Karpas-422 (cell line): ENCODE measurements around the gene DEPDC1B. TPM values are rescaled to one million over a fixed set of nuclear protein-coding genes. Genes with fewer than 3 reads are reported as not detected.
A peak's percentile ranks its signal among the peaks of the same experiment; 100 is the strongest.

Source experiments
- DNase-seq: peaks from one replicate; pipeline ENCODE4 v3.0.0-alpha.2; 2015
- H2AFZ ChIP-seq: fragments of 200-600 bp; sonication (generic); 2 replicates; pipeline ENCODE4 v1.6.1; 2014; ENCODE audit warnings: antibody characterized with exemption, low read length, mixed read lengths
- H3K27ac ChIP-seq: fragments of 200-600 bp; sonication (generic); 2 replicates; pipeline ENCODE4 v1.5.1; 2014; ENCODE audit warnings: mild to moderate bottlenecking, low read length, moderate library complexity
- H3K27me3 ChIP-seq: fragments of 200-600 bp; sonication (generic); 2 replicates; pipeline ENCODE4 v1.6.1; 2014; ENCODE audit warnings: low read length, mixed read lengths
- H3K36me3 ChIP-seq: fragments of 200-600 bp; sonication (generic); 2 replicates; pipeline ENCODE4 v1.6.1; 2014; ENCODE audit warnings: low read length, mixed read lengths; ENCODE audit not compliant: insufficient read depth
- H3K4me1 ChIP-seq: fragments of 200-600 bp; sonication (generic); 2 replicates; pipeline ENCODE4 v1.6.1; 2014; ENCODE audit warnings: mild to moderate bottlenecking, low read length, mixed read lengths
- H3K4me2 ChIP-seq: fragments of 200-600 bp; sonication (generic); 2 replicates; pipeline ENCODE4 v1.6.1; 2014; ENCODE audit warnings: low read length, low read depth, mild to moderate bottlenecking; ENCODE audit not compliant: poor library complexity, severe bottlenecking
- H3K4me3 ChIP-seq: fragments of 200-600 bp; sonication (generic); 2 replicates; pipeline ENCODE4 v1.5.1; 2014; ENCODE audit warnings: mild to moderate bottlenecking, antibody characterized with exemption, low read length, mixed read lengths
- H3K79me2 ChIP-seq: fragments of 200-600 bp; sonication (generic); 2 replicates; pipeline ENCODE4 v1.6.1; 2014; ENCODE audit warnings: mild to moderate bottlenecking, low read length, mixed read lengths
- H3K9ac ChIP-seq: fragments of 200-600 bp; sonication (generic); 2 replicates; pipeline ENCODE4 v1.6.0; 2014; ENCODE audit warnings: low read length
- H3K9me2 ChIP-seq: fragments of 200-600 bp; sonication (generic), shearing (Covaris generic); replicated peaks from 2 replicates; pipeline ENCODE4 v1.6.0; 2014; ENCODE audit warnings: mild to moderate bottlenecking, low read length, moderate library complexity; ENCODE audit not compliant: insufficient read depth
- H3K9me3 ChIP-seq: fragments of 300-700, 200-600 bp; sonication (generic); 2 replicates; pipeline ENCODE4 v1.6.1; 2014; ENCODE audit warnings: low read length, mixed read lengths
- H4K20me1 ChIP-seq: fragments of 200-600 bp; sonication (generic); 2 replicates; pipeline ENCODE4 v1.6.1; 2014; ENCODE audit warnings: mild to moderate bottlenecking, antibody characterized with exemption, low read length, low read depth; ENCODE audit not compliant: insufficient read depth
- total RNA-seq: library from RNA; depleted of rRNA; stranded (reverse); fragments of >200 nt; shearing (Covaris generic); gene quantifications from 2 replicates; pipeline ENCODE4 v1.2.3, GENCODE V29; 2014; ENCODE audit warnings: low replicate concordance

The DEPDC1B gene
- total RNA-seq, 1 experiment from 2014 or later: 22.7 TPM

GRCh38 chr5:60649288-60649917 is 50.6 kb downstream of the DEPDC1B start:
- Histone ChIP-seq H3K9me2 (no peaks in the 10 kb centered on the region), H3K27ac (no peak overlapping the region), H2AFZ (no peak overlapping the region), H3K4me1 (peaks cover 9% of the 10 kb centered on the region), H3K79me2 (peaks cover 18% of the 10 kb centered on the region; the same call in 1 of the 2 replicates), H3K9me3 (no peaks in the 10 kb centered on the region), H3K36me3 (no peaks in the 10 kb centered on the region), H3K9ac (no peak overlapping the region), H4K20me1 (no peaks in the 10 kb centered on the region), H3K4me3 (no peak overlapping the region), H3K27me3 (no peaks in the 10 kb centered on the region), H3K4me2 (no peak overlapping the region)
- DNase-seq: peak; percentile 88

- no peak overlapping the region for H2AFZ ChIP-seq
- H3K79me2 ChIP-seq: peaks cover 18% of the 10 kb centered on the region; the same call in 1 of the 2 replicates
- H3K36me3 ChIP-seq: no peaks in the 10 kb centered on the region
- H3K4me3 ChIP-seq: no peak overlapping the region
- no peaks in the 10 kb centered on the region for H3K9me2 ChIP-seq
- H3K9ac ChIP-seq: no peak overlapping the region
- H3K9me3 ChIP-seq: no peaks in the 10 kb centered on the region
- no peaks in the 10 kb centered on the region for H3K27me3 ChIP-seq
- H3K4me1 ChIP-seq: peaks cover 10% of the 10 kb centered on the region
- DNase-seq: no peak
- H3K4me2 ChIP-seq: no peak overlapping the region
- no peaks in the 10 kb centered on the region for H4K20me1 ChIP-seq
- H3K27ac ChIP-seq: no peak overlapping the region
Measured at GRCh38 chr5:60648175-60648574, 51.8 kb downstream of the DEPDC1B start.

- 0 out of 2 replicates have a peak, but pooled peaks cover 3% of the 10 kb centered on the region for H3K79me2 ChIP-seq
- H3K4me2 ChIP-seq: no peak overlapping the region
- peaks cover 23% of the 10 kb centered on the region for H3K36me3 ChIP-seq
- H3K9me3 ChIP-seq: no peaks in the 10 kb centered on the region
- H3K4me3 ChIP-seq: no peak overlapping the region
- H4K20me1 ChIP-seq: no peaks in the 10 kb centered on the region
- H3K27ac ChIP-seq: no peak overlapping the region
- no peak overlapping the region for H2AFZ ChIP-seq
- H3K27me3 ChIP-seq: no peaks in the 10 kb centered on the region
- no peak for DNase-seq
- no peaks in the 10 kb centered on the region for H3K9me2 ChIP-seq
- no peak overlapping the region for H3K9ac ChIP-seq
- peaks cover 8% of the 10 kb centered on the region for H3K4me1 ChIP-seq
Measured at GRCh38 chr5:60640901-60641300, 59.1 kb downstream of the DEPDC1B start.

GRCh38 chr5:60639544-60639943 is 60.4 kb downstream of the DEPDC1B start:
- no peak overlapping the region for H3K9ac ChIP-seq
- H2AFZ ChIP-seq: no peak overlapping the region
- no peak overlapping the region for H3K4me3 ChIP-seq
- peaks cover 8% of the 10 kb centered on the region for H3K4me1 ChIP-seq
- H4K20me1 ChIP-seq: no peaks in the 10 kb centered on the region
- peaks cover 23% of the 10 kb centered on the region for H3K36me3 ChIP-seq
- H3K9me2 ChIP-seq: no peaks in the 10 kb centered on the region
- H3K27ac ChIP-seq: no peak overlapping the region
- no peak overlapping the region for H3K4me2 ChIP-seq
- H3K79me2 ChIP-seq: 0 out of 2 replicates have a peak, but pooled peaks cover 3% of the 10 kb centered on the region
- DNase-seq: no peak
- no peaks in the 10 kb centered on the region for H3K9me3 ChIP-seq
- H3K27me3 ChIP-seq: no peaks in the 10 kb centered on the region

GRCh38 chr5:60638300-60638699 is 61.7 kb downstream of the DEPDC1B start:
- H3K4me3 ChIP-seq: no peak overlapping the region

GRCh38 chr5:60636644-60637043 is 63.3 kb downstream of the DEPDC1B start:
- no peaks in the 10 kb centered on the region for H4K20me1 ChIP-seq
- H3K4me3 ChIP-seq: no peak overlapping the region
- no peak for DNase-seq
- 0 out of 2 replicates have a peak, but pooled peaks cover 3% of the 10 kb centered on the region for H3K79me2 ChIP-seq
- H2AFZ ChIP-seq: no peak overlapping the region
- peaks cover 16% of the 10 kb centered on the region for H3K36me3 ChIP-seq
- H3K9me3 ChIP-seq: no peaks in the 10 kb centered on the region
- no peak overlapping the region for H3K9ac ChIP-seq
- H3K9me2 ChIP-seq: no peaks in the 10 kb centered on the region
- H3K4me1 ChIP-seq: no peaks in the 10 kb centered on the region
- H3K27me3 ChIP-seq: no peaks in the 10 kb centered on the region
- no peak overlapping the region for H3K4me2 ChIP-seq
- H3K27ac ChIP-seq: no peak overlapping the region

More at GRCh38 chr5:60638300-60638699, 61.7 kb downstream of the DEPDC1B start:
- H2AFZ ChIP-seq: no peak overlapping the region
- H3K79me2 ChIP-seq: 0 out of 2 replicates have a peak, but pooled peaks cover 3% of the 10 kb centered on the region
- H3K27ac ChIP-seq: no peak overlapping the region
- H3K36me3 ChIP-seq: peaks cover 23% of the 10 kb centered on the region
- no peaks in the 10 kb centered on the region for H3K27me3 ChIP-seq
- DNase-seq: no peak
- H3K9me2 ChIP-seq: no peaks in the 10 kb centered on the region
- H3K9me3 ChIP-seq: no peaks in the 10 kb centered on the region
- H4K20me1 ChIP-seq: no peaks in the 10 kb centered on the region
- no peak overlapping the region for H3K4me2 ChIP-seq
- no peak overlapping the region for H3K9ac ChIP-seq
- H3K4me1 ChIP-seq: peaks cover 8% of the 10 kb centered on the region

- Histone ChIP-seq H3K9me3 (no peaks in the 10 kb centered on the region), H4K20me1 (no peaks in the 10 kb centered on the region)
Measured at GRCh38 chr5:60636001-60636400, 64.0 kb downstream of the DEPDC1B start.

GRCh38 chr5:60634051-60634450 is 65.9 kb downstream of the DEPDC1B start:
- Histone ChIP-seq H3K9ac (no peak overlapping the region), H3K9me3 (no peaks in the 10 kb centered on the region), H4K20me1 (no peaks in the 10 kb centered on the region), H3K36me3 (peaks cover 11% of the 10 kb centered on the region), H3K4me3 (no peak overlapping the region), H3K9me2 (no peaks in the 10 kb centered on the region), H3K27ac (no peak overlapping the region), H3K4me1 (no peaks in the 10 kb centered on the region), H2AFZ (no peak overlapping the region), H3K79me2 (no peaks in the 10 kb centered on the region), H3K4me2 (no peak overlapping the region), H3K27me3 (no peaks in the 10 kb centered on the region)
- DNase-seq: no peak

More at GRCh38 chr5:60636001-60636400, 64.0 kb downstream of the DEPDC1B start:
- DNase-seq: no peak
- H3K9me2 ChIP-seq: no peaks in the 10 kb centered on the region
- H3K27me3 ChIP-seq: no peaks in the 10 kb centered on the region
- H3K36me3 ChIP-seq: peaks cover 16% of the 10 kb centered on the region
- no peaks in the 10 kb centered on the region for H3K4me1 ChIP-seq
- H3K79me2 ChIP-seq: 0 out of 2 replicates have a peak, but pooled peaks cover 3% of the 10 kb centered on the region
- H3K4me3 ChIP-seq: no peak overlapping the region
- no peak overlapping the region for H3K9ac ChIP-seq
- no peak overlapping the region for H2AFZ ChIP-seq
- no peak overlapping the region for H3K27ac ChIP-seq
- no peak overlapping the region for H3K4me2 ChIP-seq
